KOPT-K1 (cell line): ENCODE data around the gene POLE2.
A peak's percentile ranks its signal among the peaks of the same experiment; 100 is the strongest.
"Not testable (repeated sequence)": the region's sequence is repeated elsewhere in the genome, so short reads cannot be mapped to it uniquely, and the experiment has no call there.

ENCODE experiments used
- H3K27ac ChIP-seq: fragments of 200-600 bp; sonication (generic); 2 replicates; pipeline ENCODE4 v1.5.1; 2016; ENCODE audit warnings: antibody characterized with exemption, mild to moderate bottlenecking, low read depth, low read length; ENCODE audit not compliant: poor library complexity, severe bottlenecking
- H3K36me3 ChIP-seq: fragments of 200-600 bp; sonication (generic); 2 replicates; pipeline ENCODE4 v1.5.1; 2017; ENCODE audit warnings: antibody characterized with exemption, mild to moderate bottlenecking, low read length, moderate library complexity; ENCODE audit not compliant: insufficient read depth
- H3K9me3 ChIP-seq: fragments of 200-600 bp; sonication (generic); 2 replicates; pipeline ENCODE4 v1.5.1; 2017; ENCODE audit warnings: antibody characterized with exemption, low read length, mild to moderate bottlenecking; ENCODE audit not compliant: insufficient read depth, poor library complexity, severe bottlenecking

POLE2 gene

GRCh38 chr14:49687942-49688700 is at the start of gene POLE2:
Gene POLE2, minus strand, starts transcription at chr14:49688214. Its CDS starts 11 bp downstream, at chr14:49688203.
- peaks cover 8% of the 10 kb centered on the region for H3K36me3 ChIP-seq
- H3K9me3 ChIP-seq, result no peaks in the 10 kb centered on the region
- peak within 1 kb of the TSS; percentile 69 for H3K27ac ChIP-seq

- H3K27ac ChIP-seq, H3K9me3 ChIP-seq, H3K36me3 ChIP-seq: not testable (repeated sequence)
These were observed 47.7 kb upstream of the POLE2 start for GRCh38 chr14:49735669-49736068.

GRCh38 chr14:49733836-49734235 is 45.8 kb upstream of the POLE2 start:
- Histone ChIP-seq H3K27ac (no peak overlapping the region), H3K9me3 (no peaks in the 10 kb centered on the region), H3K36me3 (no peaks in the 10 kb centered on the region)

- H3K9me3 ChIP-seq, result no peaks in the 10 kb centered on the region
- no peak overlapping the region for H3K27ac ChIP-seq
- no peaks in the 10 kb centered on the region for H3K36me3 ChIP-seq
These were observed 44.9 kb upstream of the POLE2 start for GRCh38 chr14:49732896-49733295.

- no peaks in the 10 kb centered on the region for H3K9me3 ChIP-seq
These were observed 39.2 kb upstream of the POLE2 start for GRCh38 chr14:49727171-49727570.

GRCh38 chr14:49721733-49722435 is 33.9 kb upstream of the POLE2 start:
- not testable (repeated sequence) for H3K27ac ChIP-seq, H3K9me3 ChIP-seq, H3K36me3 ChIP-seq

More at GRCh38 chr14:49727171-49727570, 39.2 kb upstream of the POLE2 start:
- Histone ChIP-seq H3K27ac (no peak overlapping the region), H3K36me3 (no peaks in the 10 kb centered on the region)

GRCh38 chr14:49720744-49721143 is 32.7 kb upstream of the POLE2 start:
- Histone ChIP-seq H3K9me3 (no peaks in the 10 kb centered on the region), H3K36me3 (no peaks in the 10 kb centered on the region), H3K27ac (no peak overlapping the region)

- H3K36me3 ChIP-seq, H3K9me3 ChIP-seq, H3K27ac ChIP-seq: not testable (repeated sequence)
These were observed 23.0 kb upstream of the POLE2 start for GRCh38 chr14:49710993-49711392.

GRCh38 chr14:49704471-49704870 is 16.5 kb upstream of the POLE2 start:
- H3K27ac ChIP-seq, H3K9me3 ChIP-seq, H3K36me3 ChIP-seq: not testable (repeated sequence)

- Histone ChIP-seq H3K9me3 (no peaks in the 10 kb centered on the region), H3K36me3 (no peaks in the 10 kb centered on the region), H3K27ac (no peak overlapping the region)
These were observed 16.0 kb upstream of the POLE2 start for GRCh38 chr14:49703965-49704364.

GRCh38 chr14:49702725-49703124 is 14.7 kb upstream of the POLE2 start:
- Histone ChIP-seq H3K36me3 (no peaks in the 10 kb centered on the region), H3K9me3 (no peaks in the 10 kb centered on the region), H3K27ac (no peak overlapping the region)

- not testable (repeated sequence) for H3K36me3 ChIP-seq, H3K27ac ChIP-seq, H3K9me3 ChIP-seq
These were observed 5.7 kb upstream of the POLE2 start for GRCh38 chr14:49693735-49694124.

- Histone ChIP-seq H3K27ac (peak within 1 kb of the TSS; percentile 61), H3K36me3 (no peaks in the 10 kb centered on the region), H3K9me3 (no peaks in the 10 kb centered on the region)
These were observed 5.1 kb upstream of the POLE2 start, which contains the start of gene KLHDC1 for GRCh38 chr14:49692811-49693734. Gene KLHDC1, plus strand, starts transcription at chr14:49693120. Its CDS starts 75 bp downstream, at chr14:49693195.

- no peaks in the 10 kb centered on the region for H3K36me3 ChIP-seq
- no peak overlapping the region for H3K27ac ChIP-seq
- no peaks in the 10 kb centered on the region for H3K9me3 ChIP-seq
These were observed 4.3 kb upstream of the POLE2 start for GRCh38 chr14:49692193-49692757.

GRCh38 chr14:49691031-49691430 is 3.0 kb upstream of the POLE2 start:
- Histone ChIP-seq H3K36me3 (no peaks in the 10 kb centered on the region), H3K27ac (no peak overlapping the region), H3K9me3 (no peaks in the 10 kb centered on the region)
